ENCODE data around the gene PROKR2.

Gene PROKR2

DNA sequence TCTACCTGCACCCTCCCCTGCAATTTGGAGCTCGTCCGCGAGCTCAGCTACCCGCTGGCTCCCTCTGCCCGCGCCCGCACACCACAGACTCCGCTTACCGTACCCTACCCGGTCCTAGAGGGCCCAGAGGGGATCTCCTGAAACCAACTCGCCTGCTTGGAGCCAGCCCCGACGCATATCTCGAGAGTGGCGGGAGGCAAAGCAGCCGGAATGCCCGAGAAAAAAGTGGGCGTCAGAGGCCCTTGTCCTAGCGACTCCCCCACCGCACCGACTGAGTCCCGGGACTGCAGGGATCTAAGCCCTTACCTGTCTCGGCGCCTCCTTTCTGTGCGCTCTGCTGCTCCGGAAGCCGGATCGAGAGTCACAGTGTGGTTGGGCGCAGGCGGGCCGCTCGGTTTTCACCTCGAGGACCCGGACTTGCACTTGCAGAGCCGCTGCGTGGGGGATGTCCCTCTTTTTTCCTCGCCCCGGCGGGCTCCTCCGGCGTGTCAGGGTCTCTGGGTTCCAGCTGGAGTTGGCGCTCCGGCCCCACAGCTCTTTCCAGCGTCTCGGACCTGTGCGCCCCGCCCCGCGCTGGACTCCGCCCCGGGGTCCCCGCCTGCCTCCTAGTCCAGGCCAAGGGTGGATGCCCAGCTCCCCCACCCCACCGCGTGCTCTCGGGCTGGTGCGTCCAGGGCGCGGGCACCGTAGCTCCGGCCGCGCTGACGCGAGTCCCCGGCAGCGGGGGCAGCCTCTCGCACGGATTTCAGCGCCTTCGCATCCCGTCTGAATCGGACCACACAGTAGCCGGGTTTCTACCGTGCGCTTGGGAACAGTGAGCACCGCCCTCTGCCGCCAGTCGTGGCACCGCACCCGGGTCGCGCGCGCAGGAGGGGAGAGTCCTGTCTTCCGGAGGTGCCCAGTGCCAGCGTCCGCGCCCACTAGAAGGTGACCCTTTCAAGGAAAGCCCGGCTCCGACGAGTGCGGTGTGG, at the start of gene PROKR2:
Gene PROKR2, minus strand, starts transcription at position 767 of the 971 bp plus-strand sequence. CDS start 2,585 bp downstream, outside the sequence.
- DNase-seq (ENCODE audit: low read depth): no peak

DNA sequence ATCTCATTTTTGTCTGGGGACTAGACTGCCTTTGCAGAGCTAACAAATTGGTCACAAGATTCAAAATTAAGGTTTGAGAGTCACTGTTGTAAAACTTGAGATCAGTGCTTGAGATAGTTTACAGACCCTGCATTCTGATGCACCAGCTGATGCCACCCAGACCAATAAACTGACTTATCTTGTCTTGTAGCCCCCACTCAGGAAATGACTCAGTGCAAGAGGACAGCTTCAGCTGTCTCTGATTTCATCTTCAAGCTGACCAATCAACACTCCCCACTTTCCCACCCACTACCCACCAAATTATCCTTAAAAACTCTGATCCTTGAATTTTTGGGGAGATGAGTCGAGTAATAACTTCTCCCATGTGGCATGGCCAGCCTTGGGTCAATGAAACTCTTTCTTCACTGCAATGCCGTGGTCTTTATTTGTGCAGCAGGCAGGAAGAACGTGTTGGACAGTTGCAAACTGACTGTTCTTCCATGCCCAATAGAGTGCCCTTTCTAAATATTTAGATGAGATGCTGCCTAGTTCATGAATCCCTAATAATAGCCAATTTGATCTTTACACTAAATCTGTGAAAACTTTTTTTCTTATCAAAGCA, 48.3 kb upstream of the PROKR2 start:
- DNase-seq (ENCODE audit: low read depth): no peak

DNA sequence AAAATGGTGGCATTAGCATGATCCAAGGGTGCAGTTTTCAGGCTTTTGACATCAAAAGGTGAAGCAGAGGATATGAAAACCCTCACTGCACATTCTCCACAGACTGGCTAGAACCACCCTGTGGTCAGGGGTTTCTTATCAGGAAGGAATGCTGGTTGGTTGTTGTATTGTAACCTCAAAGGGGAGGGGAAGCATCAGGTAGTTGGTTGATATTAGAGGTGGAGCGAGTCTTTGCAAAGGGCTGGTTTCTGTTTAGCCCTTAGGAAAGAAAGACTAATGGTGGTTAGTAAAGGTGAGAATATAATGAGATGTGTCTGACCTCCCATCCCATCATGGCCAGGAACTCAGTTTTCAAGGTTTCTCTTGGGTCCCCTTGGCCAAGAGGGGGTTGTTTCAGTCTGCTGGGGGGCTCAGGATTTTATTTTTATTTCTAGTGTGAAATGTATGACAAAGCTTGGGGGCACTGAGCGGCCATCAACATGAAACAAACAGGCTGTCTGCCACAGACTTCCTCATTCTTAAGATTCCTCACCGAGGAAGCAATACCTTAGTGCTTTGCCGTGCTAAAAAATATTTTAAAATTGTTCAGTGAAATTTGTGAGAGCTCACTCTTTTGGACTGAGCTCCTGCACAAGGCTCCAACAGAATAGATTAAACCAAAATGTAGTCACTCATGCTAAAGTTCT, 47.5 kb upstream of the PROKR2 start:
- no peak for DNase-seq (ENCODE audit: low read depth)

DNA sequence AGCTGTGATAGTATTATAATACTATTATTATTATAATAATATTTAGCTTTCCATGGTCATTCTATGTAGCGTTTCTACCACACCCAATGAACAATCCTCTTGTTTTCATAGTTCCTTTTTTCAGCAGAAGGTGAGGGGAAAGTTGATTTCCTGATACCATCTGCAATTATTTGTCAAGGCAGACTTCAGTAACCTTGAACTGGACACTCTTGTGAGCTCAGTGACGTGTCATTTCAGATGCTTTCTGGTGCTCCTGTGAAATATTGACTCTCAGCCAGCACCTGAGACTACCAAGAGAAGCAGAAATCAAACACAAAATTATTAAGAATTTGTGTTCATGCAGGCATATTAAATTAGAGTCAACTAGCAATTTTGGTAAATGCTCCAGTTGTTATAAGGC, 46.0 kb upstream of the PROKR2 start:
- DNase-seq (ENCODE audit: low read depth): no peak

DNA sequence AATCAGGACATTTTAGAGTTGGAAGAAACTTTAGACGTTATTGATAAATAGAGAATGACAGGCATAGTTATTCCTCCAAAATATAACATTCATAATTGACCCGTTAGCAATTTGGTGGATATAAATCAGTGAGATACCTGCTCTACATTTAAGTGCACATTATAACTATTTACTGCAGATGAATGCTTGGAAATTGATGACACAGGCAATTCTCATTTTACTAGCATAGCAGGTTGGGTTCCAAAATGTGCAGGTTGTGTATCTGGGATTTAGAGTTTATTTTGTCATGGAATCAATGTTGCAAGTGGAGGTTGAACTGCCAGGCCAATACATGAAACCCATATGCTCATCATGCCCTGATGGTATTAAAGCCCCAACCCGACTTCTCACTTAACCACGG, 44.4 kb upstream of the PROKR2 start:
- DNase-seq (ENCODE audit: low read depth): no peak

DNA sequence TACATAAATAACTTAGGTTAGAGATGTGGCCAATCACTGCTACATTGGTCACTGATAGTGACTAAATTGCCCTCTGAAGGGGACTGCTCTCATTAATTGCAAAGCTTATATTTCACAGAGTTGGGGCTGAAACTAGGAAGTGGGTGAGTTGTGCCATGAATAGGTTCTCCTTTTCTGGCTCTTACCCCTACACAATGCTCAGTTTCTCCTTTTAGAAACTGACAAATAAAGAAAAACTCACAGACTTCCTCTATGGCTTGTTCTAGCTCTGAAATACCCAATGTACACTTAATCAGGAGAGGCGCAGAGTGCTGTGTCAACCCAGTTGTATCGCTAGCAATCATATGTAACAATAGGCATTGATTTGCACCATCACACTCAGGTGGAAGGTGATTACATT, 41.2 kb upstream of the PROKR2 start:
- DNase-seq (ENCODE audit: low read depth): no peak

DNA sequence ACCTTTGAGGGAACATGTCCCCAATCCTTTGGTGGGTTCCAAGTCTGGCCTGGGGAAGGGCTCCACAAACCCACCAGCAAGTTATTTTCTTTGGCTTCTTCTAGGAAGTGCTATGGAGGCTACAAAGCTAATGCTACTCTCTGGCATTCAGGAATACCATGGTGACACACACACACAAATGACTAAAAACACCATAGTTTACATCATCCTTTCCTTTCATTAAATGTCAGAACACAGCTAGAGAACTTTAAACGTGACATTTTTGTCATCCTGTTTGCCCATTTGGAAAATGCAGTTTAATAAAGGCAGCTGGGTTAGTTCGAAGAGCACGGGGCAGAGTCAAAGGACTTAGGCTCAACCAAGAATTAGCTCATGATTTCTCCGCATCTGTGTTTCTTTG, 40.2 kb upstream of the PROKR2 start:
- no peak for DNase-seq (ENCODE audit: low read depth)

DNA sequence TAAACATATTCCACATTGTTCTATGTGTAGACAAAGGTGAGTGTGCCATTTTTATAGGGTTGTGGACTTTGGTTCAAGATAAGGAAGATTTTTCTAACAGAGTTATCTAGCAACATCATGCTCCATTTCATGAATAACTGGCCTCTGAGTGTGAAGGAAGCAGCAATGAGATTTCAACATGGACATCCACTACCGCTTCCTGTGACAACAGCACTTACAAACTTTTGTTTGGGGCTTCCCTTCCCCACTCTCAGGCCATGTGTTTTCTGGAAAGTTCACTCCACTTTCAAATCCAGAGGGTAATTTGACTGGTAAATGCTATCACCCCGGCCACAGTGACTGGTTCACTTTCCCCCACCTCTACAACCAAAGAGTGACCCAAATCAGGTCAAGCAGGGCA, 38.1 kb upstream of the PROKR2 start:
- DNase-seq (ENCODE audit: low read depth): no peak

DNA sequence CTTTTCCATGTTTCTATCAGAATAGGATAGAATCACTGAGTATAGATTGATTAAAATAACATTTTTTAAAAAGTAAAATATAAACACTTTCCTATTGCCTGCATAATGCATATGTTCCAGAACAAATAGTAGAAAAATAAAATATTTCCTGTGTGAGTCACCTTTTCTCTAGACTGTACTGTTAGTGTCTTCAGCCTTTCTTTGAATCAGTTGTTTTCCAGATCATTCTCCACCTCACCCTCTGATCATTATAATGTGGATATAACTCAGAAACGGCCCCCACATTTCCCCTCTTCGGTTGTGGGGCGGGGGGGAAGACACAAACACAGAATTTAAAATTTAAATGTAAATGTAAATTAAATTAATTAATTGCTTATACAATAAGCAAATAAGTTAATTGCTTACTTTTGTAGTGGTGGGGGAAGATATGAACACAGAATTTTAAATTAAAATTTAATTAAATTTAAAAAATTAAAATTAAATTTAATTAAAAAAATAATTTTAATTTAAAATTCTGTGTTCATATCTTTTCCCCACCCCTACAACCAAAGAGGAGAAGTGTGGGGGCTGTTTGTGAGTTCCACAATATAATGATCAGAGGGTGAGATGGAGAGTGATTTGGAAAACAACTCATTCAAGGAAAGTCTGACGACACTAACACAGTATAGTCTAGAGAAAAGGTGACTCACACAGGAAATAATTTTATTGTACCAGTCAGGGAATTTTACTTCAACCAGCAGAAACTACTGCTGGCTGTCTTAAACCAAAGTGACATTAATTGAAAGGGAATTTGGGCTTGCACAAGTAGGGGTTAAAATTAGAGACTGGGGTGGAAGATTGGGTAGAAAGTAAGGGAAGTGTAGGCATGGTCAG, 37.1 kb upstream of the PROKR2 start:
- DNase-seq (ENCODE audit: low read depth): no peak

DNA sequence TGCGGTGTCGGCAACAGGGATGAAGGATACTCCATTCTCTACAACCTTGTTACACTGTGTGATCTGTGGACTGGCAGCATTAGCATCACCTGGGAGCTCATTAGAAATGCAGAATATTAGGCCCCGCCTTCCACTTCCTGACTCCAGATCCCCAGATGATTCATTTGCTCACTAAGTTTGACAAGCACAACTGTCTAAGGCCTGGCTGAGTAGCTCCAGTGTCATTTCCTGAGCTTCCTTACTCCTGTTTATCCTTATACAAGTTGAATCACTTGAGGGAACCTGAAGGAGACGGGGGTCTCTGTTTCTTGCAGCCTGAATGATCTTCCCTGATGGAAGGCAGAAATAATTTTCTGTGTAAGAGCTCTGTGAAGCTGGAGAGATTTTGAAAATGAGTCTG, 32.7 kb upstream of the PROKR2 start:
- no peak for DNase-seq (ENCODE audit: low read depth)

DNA sequence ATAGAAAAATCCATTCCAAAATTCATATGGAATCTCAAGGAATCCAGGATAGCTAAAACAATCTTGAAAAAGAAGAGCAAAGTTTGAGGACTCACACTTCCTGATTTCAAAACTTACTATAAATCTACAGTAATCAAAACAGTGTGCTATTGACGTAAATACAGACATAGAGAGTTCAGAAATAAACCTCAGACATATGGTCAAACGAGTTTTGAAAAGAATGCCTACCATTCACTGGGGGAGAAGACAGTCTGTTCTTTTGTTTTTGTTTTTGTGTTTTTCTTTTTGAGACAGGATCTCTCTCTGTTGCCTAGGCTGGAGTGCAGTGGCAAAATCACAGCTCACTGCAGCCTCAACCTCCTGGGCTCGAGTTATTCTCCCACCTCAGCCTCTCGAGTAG, 25.3 kb upstream of the PROKR2 start:
- no peak for DNase-seq (ENCODE audit: low read depth)

DNA sequence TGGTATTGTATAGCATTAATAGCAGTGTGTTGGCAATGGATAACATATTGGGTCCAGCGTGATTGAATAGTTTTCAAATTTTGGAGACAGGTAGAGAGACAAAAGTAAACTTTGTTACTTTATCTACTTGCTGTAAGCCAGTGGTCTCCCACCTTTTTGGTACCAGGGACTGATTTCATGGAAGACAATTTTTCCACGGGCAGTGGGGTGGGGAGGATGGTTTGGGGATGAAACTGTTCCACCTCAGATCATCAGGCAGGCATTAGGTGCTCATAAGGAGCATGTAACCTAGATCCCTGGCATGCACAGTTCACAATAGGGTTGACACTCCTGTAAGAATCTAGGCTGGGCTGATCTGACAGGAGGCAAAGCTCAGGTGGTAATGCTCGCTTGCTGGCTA, 14.6 kb upstream of the PROKR2 start:
- DNase-seq (ENCODE audit: low read depth): no peak

DNA sequence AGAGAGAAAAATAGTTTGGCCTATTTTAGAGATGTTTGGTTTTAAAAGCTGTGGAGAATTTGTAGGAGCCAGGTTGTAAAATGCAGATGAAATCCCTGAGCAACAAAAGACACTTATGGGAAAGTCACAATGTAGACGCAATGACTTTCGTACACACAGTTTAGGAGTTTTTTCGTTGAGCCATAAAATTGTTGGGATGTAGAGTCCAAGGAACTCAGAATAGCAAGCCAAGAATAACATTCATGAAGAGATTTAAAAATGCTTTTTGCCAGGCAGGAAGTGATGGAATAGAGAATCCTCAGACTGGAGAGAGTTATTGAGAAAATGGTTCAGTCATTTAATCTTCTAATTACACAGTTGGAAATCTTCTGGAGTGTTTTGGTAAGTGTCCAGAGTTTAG, 11.5 kb upstream of the PROKR2 start:
- no peak for DNase-seq (ENCODE audit: low read depth)

DNA sequence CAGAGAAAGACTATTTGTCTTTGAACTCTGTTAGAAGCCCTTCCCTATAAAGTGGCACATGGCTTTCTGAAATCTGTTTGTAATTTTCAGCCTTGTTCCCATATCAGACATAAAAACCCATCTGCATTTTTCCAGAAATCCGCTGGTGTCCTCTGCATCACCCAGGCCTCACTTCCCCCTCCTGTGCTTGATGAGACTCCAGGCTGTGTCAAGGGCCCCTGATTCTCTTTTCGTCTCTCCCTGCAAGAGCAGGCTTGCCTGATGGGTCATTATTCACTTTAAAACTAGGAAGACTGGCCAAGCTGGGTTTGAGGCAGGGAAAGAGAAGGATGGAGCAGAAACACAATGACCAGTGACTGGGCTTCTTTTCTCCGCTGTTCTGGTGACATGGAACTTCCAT, 10.6 kb upstream of the PROKR2 start:
- DNase-seq (ENCODE audit: low read depth): no peak

DNA sequence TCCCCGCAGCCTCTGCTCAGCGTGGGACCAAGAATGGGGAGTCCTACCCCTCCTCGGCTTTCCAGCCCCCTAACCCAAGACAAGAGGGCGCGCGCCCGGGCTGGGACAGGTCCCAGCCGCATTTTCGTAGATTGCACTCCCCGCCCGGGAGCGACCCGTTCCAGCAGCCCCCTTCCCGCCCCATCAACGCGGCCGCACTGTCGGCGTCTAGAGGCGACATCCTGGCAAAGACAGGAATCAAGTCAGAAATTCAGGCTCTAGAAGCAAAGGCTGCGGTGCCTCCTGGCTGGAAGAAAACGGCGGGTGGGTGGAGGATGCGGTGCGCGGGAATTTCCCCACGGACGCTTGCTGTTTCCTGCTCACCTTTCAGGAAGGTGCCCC, 957 bp downstream of the PROKR2 start:
- no peak for DNase-seq (ENCODE audit: low read depth)

DNA sequence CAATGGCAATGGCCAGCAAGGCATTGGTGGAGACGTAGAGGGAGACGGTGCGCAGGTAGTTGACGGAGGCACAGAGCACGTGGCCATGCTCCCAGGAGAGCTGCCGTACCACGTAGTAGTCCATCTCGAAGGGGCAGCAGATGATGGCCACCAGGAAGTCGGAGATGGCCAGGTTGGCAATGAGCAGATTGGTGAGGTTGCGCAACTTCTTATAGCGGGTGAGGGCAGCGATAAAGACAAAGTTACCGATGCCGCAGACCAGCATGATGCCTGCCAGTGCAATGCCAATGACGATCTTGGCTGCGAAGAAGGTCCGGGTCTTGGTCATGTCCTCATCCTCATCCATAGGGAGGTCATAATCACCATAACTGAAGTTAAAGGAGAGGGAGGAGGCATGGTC, 2.8 kb downstream of the PROKR2 start:
- DNase-seq (ENCODE audit: low read depth): no peak

DNA sequence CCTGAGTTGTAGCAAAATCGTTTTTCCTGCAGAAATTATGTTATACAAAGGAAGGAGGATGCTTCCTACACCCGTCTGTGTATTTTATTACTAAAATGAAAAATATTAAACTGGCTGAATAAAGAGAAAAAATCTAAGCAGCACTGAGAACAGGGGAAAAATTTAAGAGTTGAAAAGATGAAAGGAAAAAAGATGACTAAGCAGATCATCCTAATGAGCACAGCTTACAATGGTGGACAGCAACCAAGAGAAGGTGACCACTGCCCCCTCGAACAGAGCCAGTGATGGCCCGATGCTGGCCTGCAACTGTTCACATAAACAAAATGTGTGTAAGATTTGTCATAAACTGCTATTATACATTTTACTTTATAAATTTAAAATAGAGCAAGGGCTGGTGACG, 4.2 kb downstream of the PROKR2 start:
- DNase-seq (ENCODE audit: low read depth): no peak

DNA sequence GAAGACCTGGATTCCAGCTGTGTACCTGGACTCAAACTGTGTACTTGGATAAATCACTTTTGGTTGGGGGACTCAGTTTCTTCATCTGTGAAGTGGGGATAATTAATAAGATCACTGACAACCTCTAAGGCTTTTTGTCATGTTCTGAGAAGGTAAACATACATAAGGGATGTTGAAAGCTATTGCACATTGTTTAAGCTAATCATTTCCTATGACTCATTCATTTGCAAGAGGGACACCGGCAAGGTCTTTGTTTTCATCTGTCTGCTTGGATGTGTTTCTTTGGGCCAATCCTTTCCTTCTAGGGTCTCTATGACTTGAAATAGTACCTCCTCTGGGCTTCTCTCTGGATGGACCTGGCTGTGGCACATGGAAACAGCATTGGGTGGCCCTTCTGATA, 6.8 kb downstream of the PROKR2 start:
- no peak for DNase-seq (ENCODE audit: low read depth)

DNA sequence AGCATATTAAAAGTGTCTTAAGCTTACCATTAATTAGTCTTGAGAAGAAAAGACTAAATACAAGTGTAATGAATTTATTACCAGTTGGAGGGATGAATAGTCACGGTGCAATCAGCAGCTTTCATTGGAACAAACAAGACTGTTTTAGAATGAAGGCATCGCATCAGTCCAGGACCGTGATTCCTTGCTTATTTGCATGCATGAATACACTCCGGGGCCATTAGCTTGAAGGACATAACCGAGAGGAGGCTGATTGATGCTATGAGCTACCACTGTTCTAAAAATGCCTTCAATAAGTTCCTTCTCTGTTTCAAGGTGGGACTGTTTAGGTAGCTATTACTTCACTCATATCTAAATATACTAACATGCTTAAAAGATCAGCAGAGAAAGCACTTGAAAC, 17.9 kb downstream of the PROKR2 start:
- no peak for DNase-seq (ENCODE audit: low read depth)

DNA sequence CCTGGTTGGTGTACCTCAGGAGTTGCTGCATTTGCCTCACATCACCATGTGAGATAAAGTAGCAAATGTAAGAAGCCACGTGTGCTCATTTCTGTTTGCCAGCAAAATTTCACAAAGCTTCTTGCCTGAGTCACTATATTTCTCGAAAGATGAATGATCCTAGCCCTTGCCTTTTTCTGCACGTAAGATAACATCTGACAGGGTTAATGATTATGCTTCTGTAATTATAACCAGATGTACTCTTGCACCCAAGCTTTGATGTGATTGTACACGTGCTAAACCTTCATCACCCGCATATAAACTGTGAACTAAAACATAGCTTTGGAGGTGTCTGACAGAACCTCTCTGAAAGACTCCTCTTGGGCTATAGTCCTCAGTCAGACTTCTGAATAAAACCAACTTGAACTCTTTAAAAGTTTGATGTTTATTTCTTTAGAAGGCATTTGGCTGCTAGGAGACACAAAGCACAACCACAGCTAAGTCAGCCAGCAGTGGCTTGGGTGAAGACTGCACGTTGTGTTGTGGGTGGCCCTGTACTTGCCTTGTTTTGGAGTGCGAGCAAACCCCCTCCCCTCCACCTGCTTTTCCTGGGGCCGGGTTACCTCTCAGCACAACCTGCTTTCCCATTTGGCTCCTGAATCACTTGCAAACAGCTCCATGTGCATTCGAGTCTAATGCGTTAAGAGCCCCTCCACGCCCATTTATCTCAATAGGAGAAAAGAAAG, 19.3 kb downstream of the PROKR2 start:
- no peak for DNase-seq (ENCODE audit: low read depth)

DNA sequence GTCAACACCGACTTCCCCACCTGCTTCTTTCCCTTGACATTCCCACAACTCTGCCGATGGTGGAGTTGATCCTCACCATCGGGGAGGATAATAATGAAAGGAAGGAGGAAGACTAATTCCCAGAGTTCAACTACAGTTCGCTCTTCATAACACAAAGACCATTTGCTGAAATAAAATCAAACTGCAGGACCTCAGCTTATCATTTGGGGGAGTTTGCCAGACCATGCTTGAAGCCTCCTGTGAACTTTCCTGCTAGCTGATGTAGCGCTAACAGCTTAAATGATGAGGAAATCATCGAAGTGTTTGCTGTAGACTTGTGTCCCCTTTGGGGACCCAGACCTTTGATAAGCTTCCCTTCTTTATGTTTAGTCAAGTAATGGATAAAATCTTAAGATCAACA, 26.2 kb downstream of the PROKR2 start:
- DNase-seq (ENCODE audit: low read depth): no peak
